HG03064 (cell line): ENCODE data around the gene CDK14.

Source experiments
- ATAC-seq: cut with Tn5 transposase; IDR thresholded peaks from one replicate; pipeline ENCODE4 v1.9.1; 2021; ENCODE audit warnings: low read depth; ENCODE audit not compliant: unreplicated experiment

Gene CDK14

DNA sequence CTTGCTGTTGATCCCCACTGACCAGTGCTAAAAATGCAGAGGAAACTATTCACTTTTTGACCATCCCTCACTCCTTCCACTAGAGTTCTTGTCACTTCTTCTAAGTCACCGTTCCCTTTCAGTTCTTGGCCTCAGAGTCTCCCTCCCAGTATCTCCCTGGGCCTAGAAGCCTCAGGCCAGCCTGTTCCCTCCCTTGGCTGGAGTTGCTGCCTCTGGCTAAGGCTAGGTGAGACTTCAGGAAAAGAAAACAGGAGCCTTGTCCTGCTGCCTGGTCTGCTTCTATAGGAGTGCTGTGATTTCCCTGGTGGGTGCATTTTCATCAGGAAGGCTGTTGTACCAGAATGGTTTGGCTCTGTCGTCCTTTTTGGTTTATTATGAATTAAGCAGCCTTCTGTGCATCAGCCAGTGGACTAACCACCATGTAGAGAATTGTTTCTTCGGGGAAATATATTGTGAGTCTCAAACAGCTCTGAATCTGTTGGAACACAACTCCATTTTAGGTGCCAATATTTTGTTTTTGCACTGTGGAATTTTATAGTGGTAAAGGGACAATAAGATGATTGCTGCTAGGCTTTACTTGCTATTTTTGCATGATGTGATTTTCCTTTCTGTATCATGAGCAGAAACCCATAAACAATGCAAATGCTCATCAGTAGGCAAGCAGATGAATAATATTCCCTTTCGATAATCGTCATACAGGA, 434.7 kb downstream of the CDK14 start:
- no peak for ATAC-seq

DNA sequence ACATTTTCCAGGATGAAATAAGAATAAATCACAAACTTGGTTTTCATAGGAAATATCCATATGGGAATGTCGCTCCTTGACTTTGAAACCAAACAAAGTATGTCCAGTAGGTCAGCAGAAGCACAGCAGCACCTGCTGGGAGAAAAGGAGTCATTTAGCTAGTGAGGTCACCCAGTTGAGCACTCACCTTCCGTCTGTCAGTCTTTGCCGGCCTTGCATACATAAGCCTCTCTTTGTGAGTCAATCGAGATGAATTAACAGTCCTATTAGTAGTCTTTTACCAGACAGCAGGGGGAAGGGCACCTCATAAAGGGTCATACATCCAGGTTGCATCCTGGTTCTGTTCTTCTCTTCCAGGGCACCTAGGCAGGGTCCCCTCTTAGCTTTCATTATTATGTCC, 435.6 kb downstream of the CDK14 start:
- no peak for ATAC-seq

DNA sequence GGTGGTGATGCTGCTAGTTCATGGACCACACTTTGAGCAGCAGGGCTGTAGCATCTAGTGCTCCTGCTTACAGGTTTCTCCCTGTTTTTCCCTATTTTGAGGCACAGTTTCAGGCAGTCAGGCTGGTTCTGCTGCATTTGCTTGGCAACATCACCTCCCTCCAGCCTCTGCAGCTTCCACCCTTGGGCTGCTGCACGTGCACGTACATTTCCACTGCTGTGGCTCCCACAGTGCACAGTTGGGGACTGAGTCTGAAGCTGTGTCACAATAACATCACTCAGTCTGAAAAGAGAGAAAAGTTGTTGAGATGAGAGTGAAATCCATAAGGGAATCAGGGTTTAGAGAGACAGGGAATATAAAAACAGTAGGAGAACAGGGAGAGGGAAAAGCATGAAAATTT, 437.5 kb downstream of the CDK14 start:
- ATAC-seq, result no peak

DNA sequence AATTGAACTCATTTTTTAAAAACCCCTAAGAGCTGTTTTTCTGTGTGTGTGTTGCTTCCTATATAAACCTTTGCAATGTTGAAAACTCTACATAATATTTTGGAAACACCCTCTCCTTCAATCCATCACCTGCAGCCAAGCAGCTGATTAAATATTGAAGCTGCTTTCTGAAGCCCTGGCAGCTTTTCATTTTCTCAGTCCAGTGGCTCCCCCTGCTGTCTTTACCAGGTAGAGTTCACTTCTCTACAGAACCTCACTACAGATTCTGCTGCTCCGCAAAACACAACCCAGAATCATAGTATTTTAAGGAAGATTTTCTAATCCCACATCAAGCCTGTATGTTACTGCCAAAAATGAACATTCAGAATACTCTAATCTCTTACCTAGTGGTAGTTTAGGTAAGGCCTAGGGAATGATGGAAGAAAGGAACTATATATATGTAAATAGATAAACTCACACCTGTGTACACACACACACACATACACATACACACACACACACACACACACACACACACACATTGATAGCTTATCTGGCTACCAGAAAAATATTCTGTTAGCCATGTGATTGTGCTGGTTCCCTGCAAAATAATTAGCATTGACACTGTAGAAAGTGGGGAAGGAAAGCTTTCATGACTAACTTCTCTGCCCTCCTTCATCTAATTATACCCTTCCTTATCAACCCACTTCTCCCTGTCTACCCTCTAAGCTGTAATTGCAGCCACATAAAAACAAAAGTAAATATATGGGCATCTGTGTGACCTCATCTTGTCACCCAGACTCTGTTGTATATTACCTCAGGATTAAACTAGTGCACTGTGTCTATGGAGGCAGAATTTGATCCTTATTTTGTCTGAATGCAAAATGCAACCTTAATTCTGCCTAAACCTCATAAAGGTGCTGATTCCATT, 438.6 kb downstream of the CDK14 start:
- no peak for ATAC-seq

DNA sequence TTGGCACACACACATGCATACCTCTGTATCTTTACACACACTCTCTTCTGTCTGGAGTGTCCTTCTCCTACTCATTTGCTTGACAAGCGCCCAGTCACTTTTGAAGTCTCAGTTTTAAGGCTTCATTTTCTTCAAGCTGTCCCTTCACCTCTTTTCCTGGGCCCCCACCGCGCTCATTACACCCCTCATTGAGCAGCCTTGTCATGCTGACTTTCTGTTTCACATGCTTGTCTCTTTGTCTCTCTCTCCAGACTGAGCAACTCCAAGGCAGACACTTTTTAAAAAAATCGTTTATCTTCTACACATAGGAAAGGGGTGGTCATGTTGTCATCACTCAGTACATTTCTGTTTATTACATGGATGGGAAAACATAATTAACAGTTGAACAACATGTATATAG, 442.9 kb downstream of the CDK14 start:
- peak; percentile 71 for ATAC-seq

DNA sequence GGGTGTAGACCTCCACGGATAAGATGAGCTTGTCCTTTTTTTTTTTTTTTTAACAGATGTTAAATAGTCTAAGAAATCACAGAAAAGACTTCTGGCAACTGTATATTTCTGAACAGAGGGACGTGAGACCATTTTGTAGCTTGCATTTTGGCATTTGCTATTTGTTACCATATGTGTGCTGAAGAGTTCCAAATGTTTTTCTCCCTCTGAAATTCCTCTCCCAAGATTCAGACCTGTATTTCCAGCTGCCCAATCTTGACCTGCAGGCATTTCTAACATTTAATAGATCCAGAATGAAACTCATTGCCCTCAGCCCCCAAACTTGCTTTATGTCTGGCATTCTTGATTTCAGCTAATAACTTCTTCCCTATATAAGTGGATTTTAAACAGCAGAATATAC, 445.0 kb downstream of the CDK14 start:
- no peak for ATAC-seq

DNA sequence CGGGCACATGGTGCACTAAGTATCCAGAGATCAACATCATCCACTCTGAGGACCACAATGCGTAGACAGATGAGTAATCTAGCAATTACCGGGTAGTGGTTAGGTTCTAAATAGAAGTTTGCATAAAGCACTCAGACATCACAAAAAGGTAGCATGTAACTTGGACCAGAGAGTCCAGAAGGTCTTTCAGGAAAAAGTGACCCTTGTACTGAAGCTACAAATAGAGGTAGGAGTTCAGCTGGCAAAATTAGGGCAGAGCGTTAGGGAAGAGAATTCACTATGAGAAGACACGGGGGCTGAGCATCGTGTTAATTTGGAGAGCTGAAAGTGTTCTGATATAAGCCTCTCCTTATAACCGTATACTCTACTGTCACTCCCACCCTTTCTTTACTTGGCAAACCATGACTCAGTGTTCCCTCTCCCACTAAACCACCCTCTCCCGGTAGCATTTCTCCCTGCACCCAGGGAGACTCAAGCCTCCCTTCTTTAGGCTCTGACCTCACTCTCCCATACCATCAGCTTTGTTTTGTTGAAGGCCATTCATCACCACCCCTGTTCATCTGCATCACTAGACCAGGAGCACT, 445.9 kb downstream of the CDK14 start:
- ATAC-seq, result no peak

DNA sequence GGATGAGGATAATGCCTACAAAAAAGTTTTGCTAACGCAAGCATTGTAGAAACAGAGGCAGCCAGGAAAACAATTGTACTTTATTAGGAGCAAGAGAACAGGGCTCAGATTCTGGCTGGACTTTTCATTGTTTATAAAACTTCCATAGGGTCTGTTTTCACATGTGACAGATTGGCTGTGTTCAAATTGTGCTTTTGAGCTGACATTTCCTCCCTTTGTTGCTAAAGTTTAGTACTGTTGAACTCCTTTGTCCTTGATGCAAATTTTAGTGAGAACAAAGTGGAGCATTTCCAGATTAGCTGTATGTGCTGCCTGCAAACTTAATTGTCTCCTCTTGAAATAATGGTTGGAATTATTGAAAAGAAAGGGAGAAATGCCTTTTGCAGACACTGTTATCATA, 447.1 kb downstream of the CDK14 start:
- ATAC-seq, result no peak

DNA sequence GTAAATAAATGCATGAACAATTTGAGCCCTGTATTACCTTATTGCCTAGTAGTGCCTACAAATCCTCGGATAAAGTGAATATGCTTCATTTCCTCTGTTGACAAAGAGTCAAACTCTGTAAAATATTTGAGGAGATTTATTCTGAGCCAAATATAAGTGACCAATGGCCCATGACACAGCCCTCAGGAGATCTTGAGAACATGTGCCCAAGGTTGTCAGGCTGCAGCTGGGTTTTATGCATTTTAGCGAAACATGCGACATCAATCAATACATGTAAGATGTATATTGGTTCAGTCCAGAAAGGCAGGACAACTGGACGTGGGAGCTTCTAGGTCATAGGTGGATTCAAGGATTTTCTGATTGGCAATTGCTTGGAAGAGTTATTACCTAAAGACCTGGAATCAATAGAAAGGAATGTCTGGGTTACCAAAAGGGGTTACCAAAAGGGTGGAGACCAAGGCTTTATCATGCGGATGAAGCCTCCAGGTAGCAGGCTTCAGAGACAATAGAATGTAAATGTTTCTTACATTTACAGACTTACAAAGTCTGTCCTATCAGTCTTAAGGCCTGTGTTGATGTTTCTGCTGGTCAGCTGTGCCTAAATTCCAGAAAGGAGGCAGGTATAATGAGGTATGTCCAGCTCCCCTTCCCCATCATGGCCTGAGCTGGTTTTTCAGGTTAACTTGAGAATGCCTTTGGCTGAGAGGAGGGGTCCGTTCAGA, 448.0 kb downstream of the CDK14 start:
- ATAC-seq, result no peak

DNA sequence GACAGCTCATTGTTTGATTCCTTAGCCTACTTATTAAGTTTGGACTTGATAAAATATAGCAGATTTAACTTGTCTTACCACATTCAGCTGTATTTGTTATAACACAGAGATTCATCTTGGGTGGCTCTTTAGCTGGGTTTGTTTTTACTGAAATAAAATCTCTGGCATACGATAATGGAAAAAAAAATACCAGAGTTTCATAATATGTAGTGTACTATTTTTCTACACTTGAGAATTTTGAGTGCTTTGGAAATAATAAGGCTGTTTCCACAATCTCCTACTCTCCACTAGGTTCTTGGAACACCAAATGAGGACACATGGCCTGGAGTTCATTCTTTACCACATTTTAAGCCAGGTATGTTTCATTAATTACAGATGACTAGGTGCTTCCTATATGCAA, 449.5 kb downstream of the CDK14 start:
- no peak for ATAC-seq

DNA sequence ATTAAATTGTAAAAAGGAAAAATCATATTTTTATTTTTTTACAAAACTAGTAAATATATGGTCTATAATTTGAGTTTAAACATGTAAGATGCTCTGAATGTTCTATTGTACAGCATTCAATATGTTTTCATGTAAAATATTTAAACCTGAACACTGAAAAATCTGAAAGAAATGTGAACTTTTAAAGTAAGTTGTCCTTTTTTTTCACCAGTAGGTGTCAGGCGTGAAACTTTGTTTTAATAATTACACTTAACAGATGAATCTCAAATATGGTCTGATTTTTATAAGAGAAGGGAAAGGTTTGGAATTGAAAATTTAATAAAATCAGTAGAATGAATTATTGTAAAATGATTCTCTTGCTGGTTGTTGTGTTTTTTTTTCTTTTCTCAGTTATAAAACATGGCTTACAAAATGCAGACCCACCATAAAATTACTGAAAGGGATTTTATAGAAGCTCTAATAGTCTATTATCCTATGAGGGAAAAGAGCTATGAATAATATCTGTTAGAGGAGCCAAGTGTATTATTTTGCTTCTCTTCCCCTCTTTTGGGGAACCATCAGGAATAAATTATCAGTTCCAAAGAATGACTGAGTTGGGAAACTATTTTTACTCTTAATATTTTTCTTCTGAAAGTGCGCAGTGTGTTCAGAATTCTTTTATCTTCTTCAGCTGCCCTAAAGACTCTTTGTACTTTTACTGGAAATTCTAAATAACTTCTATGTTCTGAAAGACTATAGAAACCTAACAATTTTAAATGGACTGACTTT, 450.4 kb downstream of the CDK14 start:
- ATAC-seq, result no peak

DNA sequence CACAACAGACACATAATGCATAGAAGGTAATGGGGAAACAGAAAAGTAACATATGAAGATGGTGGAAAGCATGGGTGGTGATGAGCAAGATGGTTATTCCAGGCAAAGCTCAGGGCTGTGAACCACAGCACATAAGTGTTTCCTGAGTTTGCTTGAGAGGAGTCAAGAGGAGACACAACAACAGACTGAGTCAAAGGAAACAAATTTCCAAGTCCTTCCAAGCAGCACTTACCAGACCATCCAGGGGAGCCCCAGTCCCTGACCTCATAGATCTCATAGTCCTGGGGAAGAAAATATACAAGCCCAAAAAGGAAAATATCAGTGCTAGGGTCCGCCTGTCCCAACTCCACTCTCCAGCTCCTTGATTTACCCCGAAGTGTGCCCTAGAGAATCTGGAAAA, 451.5 kb downstream of the CDK14 start:
- ATAC-seq, result no peak

DNA sequence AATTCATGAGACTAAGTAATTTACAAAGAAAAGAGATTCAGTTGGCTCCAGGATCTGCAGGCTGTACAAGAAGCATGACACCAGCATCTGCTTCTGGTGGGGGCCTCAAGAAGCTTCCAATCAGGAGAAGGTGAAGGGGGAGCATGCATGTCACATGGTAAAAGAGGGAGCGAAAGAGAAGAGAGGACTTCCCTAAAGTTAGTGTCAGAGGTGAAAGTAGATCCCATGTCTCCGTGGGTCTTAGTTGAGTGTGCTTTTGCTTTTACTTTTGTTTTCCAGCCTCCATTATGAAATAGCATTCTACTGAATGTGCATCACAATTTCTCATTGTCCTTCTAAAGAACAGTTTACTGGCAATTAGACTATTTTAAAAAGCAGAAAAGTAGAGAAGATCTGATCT, 454.6 kb downstream of the CDK14 start:
- peak; percentile 83 for ATAC-seq

DNA sequence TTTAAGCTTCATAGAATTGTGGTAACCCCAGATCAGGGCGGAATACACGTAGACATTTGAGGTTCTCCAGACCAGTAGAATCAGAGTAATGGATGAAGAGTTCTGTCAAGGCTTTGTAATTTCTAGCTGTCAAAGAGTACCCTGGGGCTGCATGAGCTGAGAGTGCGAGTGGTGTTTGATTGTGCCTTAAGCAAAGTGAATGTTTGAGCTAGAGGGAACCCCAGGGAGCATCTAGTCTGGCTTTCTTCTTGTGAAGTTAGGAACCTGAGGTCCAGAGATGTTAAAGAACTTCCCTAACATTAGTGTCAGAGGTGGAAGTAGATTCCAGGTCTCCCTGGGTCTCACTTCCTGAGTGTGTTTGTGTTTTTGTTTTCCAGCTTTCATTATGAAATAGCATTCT, 455.8 kb downstream of the CDK14 start:
- no peak for ATAC-seq

DNA sequence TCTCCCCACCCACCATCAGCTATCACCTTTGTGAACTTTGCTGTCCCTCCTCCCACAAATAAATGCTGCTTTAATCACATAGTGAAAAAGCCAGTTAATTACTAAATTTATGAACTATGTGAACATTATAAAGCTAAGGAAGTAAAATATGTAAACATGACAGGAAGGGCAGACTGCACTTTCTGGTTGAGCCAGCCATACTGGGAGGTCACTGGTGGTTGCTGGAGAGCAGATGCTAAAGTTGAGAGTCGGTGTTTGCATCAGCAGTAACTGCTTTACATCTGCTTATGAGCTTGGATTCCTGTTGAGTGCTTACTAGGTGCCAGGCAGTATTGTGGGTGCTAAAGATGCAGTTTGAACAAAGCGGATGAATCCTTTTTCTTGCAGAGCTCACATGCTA, 458.3 kb downstream of the CDK14 start:
- ATAC-seq, result no peak

DNA sequence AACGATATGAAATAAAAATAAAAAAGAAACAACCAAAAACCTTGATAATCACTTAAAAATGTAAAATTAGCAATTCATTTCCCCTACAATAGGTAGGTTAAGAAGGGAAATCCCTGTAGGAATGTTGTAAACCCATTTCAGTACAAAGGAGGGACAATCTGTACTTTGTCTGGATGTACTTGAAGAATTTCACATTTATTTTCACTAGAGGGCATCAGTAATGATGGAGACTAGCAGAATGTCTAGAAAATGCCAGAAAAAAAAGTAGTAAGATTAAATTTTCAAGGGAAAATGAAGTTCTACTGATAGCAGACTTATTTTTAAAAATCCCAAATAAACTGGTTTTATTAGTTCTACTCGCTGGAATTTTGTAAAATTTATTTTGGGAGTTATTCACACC, 459.1 kb downstream of the CDK14 start:
- ATAC-seq, result no peak

DNA sequence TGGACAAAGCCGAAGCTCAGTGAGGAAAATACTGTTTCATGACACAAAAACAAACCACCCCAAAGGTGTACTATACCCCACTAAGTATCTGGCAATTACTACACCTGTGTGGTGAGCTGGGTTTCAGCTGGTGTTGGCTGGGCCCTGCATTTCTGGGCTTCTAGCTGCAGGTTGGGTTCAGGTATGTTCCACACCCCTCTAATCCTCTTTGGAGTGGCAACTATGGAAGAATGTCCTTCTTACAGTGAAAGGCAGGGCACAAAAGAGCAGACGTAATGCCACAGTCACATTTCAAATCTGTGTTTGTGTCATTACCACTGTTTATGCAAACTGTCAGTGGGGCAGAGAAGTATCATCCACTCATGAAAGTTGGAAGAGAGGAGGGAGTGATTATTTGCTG, 466.6 kb downstream of the CDK14 start:
- ATAC-seq, result no peak

DNA sequence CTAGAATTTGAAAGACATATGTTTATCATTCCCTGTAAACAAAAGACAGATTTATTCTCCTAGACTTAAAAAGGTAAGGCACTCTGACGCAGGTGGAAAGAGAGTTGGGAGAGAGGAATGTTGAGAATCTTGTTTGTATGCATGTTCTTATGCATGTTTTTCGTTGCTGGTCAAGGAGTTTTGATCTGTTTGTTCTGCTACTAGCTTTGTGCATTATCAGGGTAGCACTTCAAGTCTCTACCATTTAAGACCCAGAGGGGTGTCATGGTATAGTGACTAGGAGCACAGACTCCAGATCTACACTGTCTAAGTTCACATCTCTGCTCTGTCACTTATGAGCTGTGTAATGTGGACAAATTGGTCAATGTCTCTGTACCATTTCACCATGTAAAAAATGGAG, 467.9 kb downstream of the CDK14 start:
- ATAC-seq, result no peak

DNA sequence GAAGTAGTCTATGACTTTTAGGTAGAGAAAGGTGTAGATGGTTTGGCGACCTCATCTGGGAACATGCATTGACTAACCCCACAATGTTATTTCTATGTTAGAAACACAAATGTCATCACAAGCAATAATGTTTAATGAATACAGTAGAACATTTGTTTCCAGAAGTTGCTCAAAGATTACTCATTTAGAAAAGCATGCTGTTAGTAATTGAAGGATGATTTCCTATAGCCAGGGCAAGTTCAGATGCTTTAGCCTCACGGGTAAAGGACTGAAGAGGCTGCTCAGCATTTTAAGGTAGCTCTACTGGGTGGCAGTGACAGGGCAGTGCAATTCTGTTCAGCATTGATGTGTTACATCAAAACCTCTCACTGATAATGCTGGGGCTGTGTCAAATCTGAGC, 468.8 kb downstream of the CDK14 start:
- ATAC-seq, result no peak

DNA sequence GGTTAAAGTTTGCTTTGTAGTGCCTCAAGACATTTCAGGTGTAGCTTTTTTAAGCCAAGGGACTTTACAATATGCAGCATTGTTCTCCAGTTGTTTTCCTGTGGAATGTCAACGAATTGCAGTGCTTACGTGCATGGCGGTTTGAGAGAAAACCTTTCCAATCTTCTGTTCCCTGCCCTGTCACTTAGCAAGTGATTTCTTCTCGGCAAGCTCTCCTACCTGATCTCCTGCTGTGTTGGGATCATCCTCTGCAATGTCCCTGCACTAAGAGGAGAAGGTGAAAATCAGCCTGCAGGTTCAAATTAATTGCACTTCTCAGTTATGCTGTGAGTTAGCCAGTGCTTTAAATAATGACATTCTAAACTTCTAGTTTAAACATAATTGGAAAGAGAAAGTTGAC, 470.5 kb downstream of the CDK14 start:
- ATAC-seq, result no peak
